ENCODE results near the gene DUSP12.

DUSP12 gene

GRCh38 chr1:161781995-161782394 is 32.4 kb downstream of the DUSP12 start:
- H3K4me1 ChIP-seq (ENCODE audit: insufficient read depth, poor library complexity, severe bottlenecking), result no peaks in the 10 kb centered on the region
- peaks cover 55% of the 10 kb centered on the region for H3K36me3 ChIP-seq (ENCODE audit: low read depth)
- H3K27ac ChIP-seq (ENCODE audit: poor library complexity, severe bottlenecking), result no peak overlapping the region
- H3K27me3 ChIP-seq (ENCODE audit: insufficient read depth, poor library complexity, severe bottlenecking), result no peaks in the 10 kb centered on the region
- TF ChIP-seq CTCF (IDR thresholded peaks at IDR 0.05; ENCODE audit: poor library complexity, severe bottlenecking), result no peak
- DNase-seq (ENCODE audit: low spot score), result no peak
- H3K9me3 ChIP-seq (ENCODE audit: severe bottlenecking), result no peaks in the 10 kb centered on the region
- no peak for ATAC-seq (ENCODE audit: low read depth)
- H3K4me3 ChIP-seq (ENCODE audit: severe bottlenecking), result no peak overlapping the region

GRCh38 chr1:161782886-161783285 is 33.3 kb downstream of the DUSP12 start:
- no peak for TF ChIP-seq CTCF (IDR thresholded peaks at IDR 0.05; ENCODE audit: poor library complexity, severe bottlenecking)
- Histone ChIP-seq H3K4me3 (ENCODE audit: severe bottlenecking) (no peak overlapping the region), H3K36me3 (ENCODE audit: low read depth) (peaks cover 61% of the 10 kb centered on the region), H3K4me1 (ENCODE audit: insufficient read depth, poor library complexity, severe bottlenecking) (no peaks in the 10 kb centered on the region), H3K27ac (ENCODE audit: poor library complexity, severe bottlenecking) (no peak overlapping the region), H3K9me3 (ENCODE audit: severe bottlenecking) (no peaks in the 10 kb centered on the region), H3K27me3 (ENCODE audit: insufficient read depth, poor library complexity, severe bottlenecking) (no peaks in the 10 kb centered on the region)
- no peak for ATAC-seq (ENCODE audit: low read depth)
- no peak for DNase-seq (ENCODE audit: low spot score)

- H3K9me3 ChIP-seq (ENCODE audit: severe bottlenecking), result no peaks in the 10 kb centered on the region
- H3K4me3 ChIP-seq (ENCODE audit: severe bottlenecking), result no peak overlapping the region
- H3K27me3 ChIP-seq (ENCODE audit: insufficient read depth, poor library complexity, severe bottlenecking), result no peaks in the 10 kb centered on the region
- no peak overlapping the region for H3K27ac ChIP-seq (ENCODE audit: poor library complexity, severe bottlenecking)
- no peak for TF ChIP-seq CTCF (IDR thresholded peaks at IDR 0.05; ENCODE audit: poor library complexity, severe bottlenecking)
- no peak for DNase-seq (ENCODE audit: low spot score)
- H3K4me1 ChIP-seq (ENCODE audit: insufficient read depth, poor library complexity, severe bottlenecking), result no peaks in the 10 kb centered on the region
- ATAC-seq (ENCODE audit: low read depth), result no peak
- H3K36me3 ChIP-seq (ENCODE audit: low read depth), result peaks cover 50% of the 10 kb centered on the region
These were observed 35.4 kb downstream of the DUSP12 start for GRCh38 chr1:161784968-161785367.

GRCh38 chr1:161787355-161787754 is 37.8 kb downstream of the DUSP12 start:
- Histone ChIP-seq H3K27me3 (ENCODE audit: insufficient read depth, poor library complexity, severe bottlenecking) (no peaks in the 10 kb centered on the region), H3K27ac (ENCODE audit: poor library complexity, severe bottlenecking) (no peak overlapping the region), H3K4me1 (ENCODE audit: insufficient read depth, poor library complexity, severe bottlenecking) (peaks cover 8% of the 10 kb centered on the region), H3K36me3 (ENCODE audit: low read depth) (peaks cover 51% of the 10 kb centered on the region), H3K4me3 (ENCODE audit: severe bottlenecking) (no peak overlapping the region), H3K9me3 (ENCODE audit: severe bottlenecking) (no peaks in the 10 kb centered on the region)
- no peak for DNase-seq (ENCODE audit: low spot score)
- TF ChIP-seq CTCF (IDR thresholded peaks at IDR 0.05; ENCODE audit: poor library complexity, severe bottlenecking), result peak; percentile 15
- no peak for ATAC-seq (ENCODE audit: low read depth)

GRCh38 chr1:161790587-161791317 is 41.2 kb downstream of the DUSP12 start:
- ATAC-seq (ENCODE audit: low read depth) (no peak), DNase-seq (ENCODE audit: low spot score) (no peak)
- Histone ChIP-seq H3K4me1 (ENCODE audit: insufficient read depth, poor library complexity, severe bottlenecking) (peaks cover 16% of the 10 kb centered on the region), H3K27me3 (ENCODE audit: insufficient read depth, poor library complexity, severe bottlenecking) (no peaks in the 10 kb centered on the region), H3K27ac (ENCODE audit: poor library complexity, severe bottlenecking) (no peak overlapping the region), H3K9me3 (ENCODE audit: severe bottlenecking) (no peaks in the 10 kb centered on the region), H3K4me3 (ENCODE audit: severe bottlenecking) (no peak overlapping the region), H3K36me3 (ENCODE audit: low read depth) (peaks cover 67% of the 10 kb centered on the region)
- TF ChIP-seq CTCF (IDR thresholded peaks at IDR 0.05; ENCODE audit: poor library complexity, severe bottlenecking), result no peak

Data from RWPE2 (cell line).